Heart left ventricle (tissue), 16 donors: ENCODE results near the gene TAOK1. TPM values are rescaled to one million over a fixed set of nuclear protein-coding genes. Genes with fewer than 3 reads are reported as not detected.

Experiments
- ATAC-seq, 4 donors: fragments of 200-7000 bp; cut with Tn5 transposase; one replicate each; pipeline ENCODE4 v1.9.1; 2020 to 2022; ENCODE audit warnings: moderate library complexity in 4 of 4, mild to moderate bottlenecking in 3 of 4, moderate number of reproducible peaks in 1 of 4
- DNase-seq, 5 donors: peaks; one replicate each; pipeline ENCODE4 v3.0.0-alpha.2; 2020
- H3K27ac ChIP-seq, 12 donors: fragments of 200-600 bp; sonication (generic) in 4 of 12; one replicate each; pipeline versions ENCODE4 v1.5.0 to v1.8.0; 2016 to 2022; ENCODE audit warnings: mild to moderate bottlenecking in 2 of 12
- H3K27me3 ChIP-seq, 9 donors: fragments of 200-600 bp; sonication (generic) in 2 of 9; one replicate each; pipeline versions ENCODE4 v1.5.1 to v1.8.0; 2016 to 2022; ENCODE audit warnings: mild to moderate bottlenecking in 3 of 9
- H3K36me3 ChIP-seq, 9 donors: fragments of 200-600 bp; sonication (generic) in 2 of 9; one replicate each; pipeline versions ENCODE4 v1.5.0 to v1.8.0; 2018 to 2022; ENCODE audit warnings: mild to moderate bottlenecking in 2 of 9
- H3K4me1 ChIP-seq, 12 donors: fragments of 200-600 bp; sonication (generic) in 4 of 12; one replicate each; pipeline versions ENCODE4 v1.5.0 to v1.8.0; 2016 to 2022; ENCODE audit warnings: mild to moderate bottlenecking in 3 of 12
- H3K4me3 ChIP-seq, 12 donors: fragments of 200-600 bp; sonication (generic) in 4 of 12; one replicate each; pipeline versions ENCODE4 v1.5.0 to v1.8.0; 2017 to 2022; ENCODE audit warnings: mild to moderate bottlenecking in 9 of 12, moderate library complexity in 4 of 12
- H3K9me3 ChIP-seq, 12 donors: fragments of 200-600 bp; sonication (generic) in 4 of 12; one replicate each; pipeline versions ENCODE4 v1.5.0 to v1.8.0; 2016 to 2022; ENCODE audit warnings: mild to moderate bottlenecking in 1 of 12
- CTCF ChIP-seq, 12 donors: fragments of 200-600 bp; sonication (generic) in 4 of 12; IDR thresholded peaks; one replicate each; pipeline versions ENCODE4 v1.5.0 to v1.8.0; 2018 to 2022; ENCODE audit warnings: antibody characterized with exemption in 12 of 12, mild to moderate bottlenecking in 5 of 12
- POLR2A ChIP-seq, 2 donors: fragments of 450-650 bp; IDR thresholded peaks; one replicate each; pipeline ENCODE4 v1.6.1; 2017; ENCODE audit warnings: antibody characterized with exemption in 2 of 2, mild to moderate bottlenecking in 2 of 2, moderate library complexity in 2 of 2
- WGBS, 4 donors: extraction: QIAGEN DNeasy Blood & Tissue Kit in 2 of 4; methylation state at CpG; one replicate each; pipeline versions ENCODE4 v1.1.5 to v1.1.7; 2013 to 2018; 5-methylcytosine and 5-hydroxymethylcytosine counted together
- intact Hi-C, 10 donors: fragments of 100-400 bp; cut with DNase I; formaldehyde crosslinking; loops; one replicate each; pipeline versions ENCODE4 v1.11.1 to v1.14.2; 2022
- polyA plus RNA-seq, 2 donors: library from polyadenylated mRNA; stranded (reverse); fragments of 200-250 nt; gene quantifications; one replicate each; pipeline ENCODE4 v1.2.3, GENCODE V29; 2013
- total RNA-seq, 9 donors: library from RNA; depleted of rRNA in 2 of 9; stranded (reverse); fragments of >200 nt in 2 of 9; fragmentation: NEBNext Ultra II Directional in 3 of 9; extraction: Animal tissue kit (Norgen Biotek cat#: 25700) in 3 of 9; gene quantifications; one replicate each; pipeline versions ENCODE4 v1.1.0 to v1.2.4, GENCODE V29; 2016 to 2023
- donor health status: ischemic (EF 13 %, LVEDD 7.1; RV severe dilation, severe dysfunction).
- donor health status: healthy with polysubstance abuse.
- donor health status: DM: no; HTN: yes; CAD: no.
- donor health status: DM: no; HTN: no; CAD: no.
- donor health status: ischemic (EF 25% LVEDD 6.9; RV normal size, moderate dysfunction).
- donor health status: ischemic (EF 25% LVEDD 5.7; RV mildly dilated, moderate dysfunction).
- donor health status: healthy.
- donor health status: DM: yes; HTN: yes; CAD: no.
- donor health status: ischemic (EF 35%, LVEDD 5.7; RV mildly dilated, moderate dysfunction).
- donor health status: nonischemic (EF 11% LVEDD 7.7; RV severe dilation, severe dysfunction).
- donor health status: DM: yes; HTN: yes; CAD: no.
- donor health status: PGD.
- donor health status: ischemic (EF 29% LVEDD 5.4; RV normal size, mild dysfunction).
- donor health status: nonischemic (EF 23%, LVEDD 6.1; RV moderate dilation, normal function).

The TAOK1 gene
- total and polyA plus RNA-seq, 11 donors: 9.2 to 81.2 (median 59.0) TPM

- Histone ChIP-seq H3K9me3 (no peaks in the 10 kb centered on the region), H3K36me3 (no peaks in the 10 kb centered on the region), H3K27me3 (no peaks in the 10 kb centered on the region), H3K4me3 (no peak overlapping the region), H3K4me1 (peaks cover 0 to 5% (median 0%) of the 10 kb centered on the region in 12 donors), H3K27ac (peak overlapping the region in 1 of 12 donors; percentile 13)
- intact Hi-C loops: no loop called here
- TF ChIP-seq POLR2A (IDR thresholded peaks at IDR 0.05) (no peak), CTCF (IDR thresholded peaks at IDR 0.05) (no peak)
- WGBS, 4 donors: 84 to 90% (median 87%) methylated on average over 5 of the region's 5 CpGs
- DNase-seq: no peak
- ATAC-seq: no peak
These were observed 32.3 kb upstream of the TAOK1 start for GRCh38 chr17:29357821-29358232.

- H3K9me3 ChIP-seq: no peaks in the 10 kb centered on the region
- no peak for DNase-seq
- no peak overlapping the region for H3K27ac ChIP-seq
- intact Hi-C loops: no loop called here
- H3K4me1 ChIP-seq: peaks cover 0 to 5% (median 0%) of the 10 kb centered on the region in 12 donors
- H3K36me3 ChIP-seq: no peaks in the 10 kb centered on the region
- no peaks in the 10 kb centered on the region for H3K27me3 ChIP-seq
- 91 to 97% (median 95%) methylated on average over 1 of the region's 1 CpG for WGBS, 4 donors
- ATAC-seq: no peak
- no peak overlapping the region for H3K4me3 ChIP-seq
- TF ChIP-seq CTCF (IDR thresholded peaks at IDR 0.05) (no peak), POLR2A (IDR thresholded peaks at IDR 0.05) (no peak)
These were observed 31.7 kb upstream of the TAOK1 start for GRCh38 chr17:29358416-29358815.

GRCh38 chr17:29359777-29360176, 30.4 kb upstream of the TAOK1 start:
- 85 to 89% (median 87%) methylated on average over 3 of the region's 3 CpGs for WGBS, 4 donors
- DNase-seq (no peak), ATAC-seq (no peak)
- H3K4me3 ChIP-seq: no peak overlapping the region
- H3K36me3 ChIP-seq: no peaks in the 10 kb centered on the region
- H3K9me3 ChIP-seq: no peaks in the 10 kb centered on the region
- intact Hi-C loops: no loop called here
- no peak overlapping the region for H3K27ac ChIP-seq
- no peaks in the 10 kb centered on the region for H3K27me3 ChIP-seq
- TF ChIP-seq CTCF (IDR thresholded peaks at IDR 0.05) (no peak), POLR2A (IDR thresholded peaks at IDR 0.05) (no peak)
- H3K4me1 ChIP-seq: peaks cover 0 to 5% (median 0%) of the 10 kb centered on the region in 12 donors

- intact Hi-C loops: no loop called here
These were observed 26.4 kb upstream of the TAOK1 start for GRCh38 chr17:29363716-29364115.

More at GRCh38 chr17:29363716-29364115, 26.4 kb upstream of the TAOK1 start:
- Histone ChIP-seq H3K9me3 (no peaks in the 10 kb centered on the region), H3K27me3 (no peaks in the 10 kb centered on the region), H3K36me3 (no peaks in the 10 kb centered on the region), H3K4me3 (no peak overlapping the region), H3K27ac (no peak overlapping the region), H3K4me1 (peaks cover 0 to 6% (median 0%) of the 10 kb centered on the region in 12 donors)
- TF ChIP-seq POLR2A (IDR thresholded peaks at IDR 0.05) (no peak), CTCF (IDR thresholded peaks at IDR 0.05) (no peak)
- WGBS, 4 donors: 61 to 80% (median 72%) methylated on average over 2 of the region's 2 CpGs
- DNase-seq (no peak), ATAC-seq (no peak)
